GM12878 (cell line): ENCODE results near the gene RPS6KA5. TPM values are rescaled to one million over a fixed set of nuclear protein-coding genes. Genes with fewer than 3 reads are reported as not detected.

Experiments used
- ATAC-seq: fragments of 200-7000 bp; cut with Tn5 transposase; 3 replicates; pipeline ENCODE4 v1.9.1; 2020; ENCODE audit warnings: mild to moderate bottlenecking, moderate library complexity
- BruUV-seq: library from RNA; stranded (reverse); fragments of 400-500 nt; replicated peaks from 2 replicates; lab custom pipeline; 2021; lab: Mats Ljungman, UMichigan
- CTCF ChIA-PET: fragments of 300-600 bp; sonication (Branson Sonifier 250); formaldehyde crosslinking; extraction: SDS; loops from one replicate; lab custom pipeline; 2021; ENCODE audit warnings: inconsistent platforms; lab: Yijun Ruan, JAX
- POLR2A ChIA-PET: fragments of 350-600 bp; formaldehyde crosslinking; extraction: SDS; loops from one replicate; lab custom pipeline; 2021; ENCODE audit warnings: inconsistent platforms; lab: Charles Lee
- RAD21 ChIA-PET: fragments of 300-600 bp; sonication (Branson Sonifier 250); formaldehyde crosslinking; loops from one replicate; lab custom pipeline; 2023; ENCODE audit warnings: antibody characterized with exemption; ENCODE audit not compliant: unreplicated experiment; lab: Charles Lee
- SMC1A ChIA-PET: fragments of 300-600 bp; sonication (Branson Sonifier 250); formaldehyde crosslinking; loops from one replicate; lab custom pipeline; 2023; ENCODE audit not compliant: unreplicated experiment, uncharacterized antibody; lab: Charles Lee
- DNase-seq: peaks from one replicate; pipeline ENCODE4 v3.0.0-alpha.2; 2011; ENCODE audit warnings: low read depth, low spot score
- FAIRE-seq: peaks from 3 replicates; lab custom pipeline; 2011; peaks lifted over from hg19 to GRCh38; lab: Jason Lieb, UNC
- H2AFZ ChIP-seq: 2 replicates; pipeline ENCODE4 v1.6.0; 2011; ENCODE audit warnings: low read depth, low read length, control low read depth; ENCODE audit not compliant: control insufficient read depth
- H3K27ac ChIP-seq: 2 replicates; pipeline ENCODE4 v1.5.1; 2011; ENCODE audit warnings: control low read depth; ENCODE audit not compliant: control insufficient read depth, insufficient read depth
- H3K27me3 ChIP-seq, 2 experiments: replicated peaks in 1 of 2; 2 replicates each; pipeline versions ENCODE4 v1.6.0 to v1.6.1; 2011; ENCODE audit warnings: low read length in 1 of 2; ENCODE audit not compliant: control insufficient read depth in 2 of 2, insufficient read depth in 2 of 2
- H3K36me3 ChIP-seq, 2 experiments: 2 replicates each; pipeline ENCODE4 v1.5.1; 2011; ENCODE audit warnings: low read length in 1 of 2; ENCODE audit not compliant: control insufficient read depth in 2 of 2, insufficient read depth in 2 of 2
- H3K4me1 ChIP-seq: 2 replicates; pipeline ENCODE4 v1.6.1; 2011; ENCODE audit warnings: mild to moderate bottlenecking, low read length, moderate library complexity, mixed read lengths; ENCODE audit not compliant: control insufficient read depth, insufficient read depth
- H3K4me2 ChIP-seq: 2 replicates; pipeline ENCODE4 v1.6.0; 2011; ENCODE audit warnings: control low read depth; ENCODE audit not compliant: control insufficient read depth, insufficient read depth
- H3K4me3 ChIP-seq: fragments of 200-600 bp; sonication (generic); 2 replicates; pipeline ENCODE4 v1.5.1; 2016
- H3K79me2 ChIP-seq: 2 replicates; pipeline ENCODE4 v1.6.0; 2011; ENCODE audit warnings: low read length; ENCODE audit not compliant: control insufficient read depth, insufficient read depth
- H3K9ac ChIP-seq: 2 replicates; pipeline ENCODE4 v1.8.0; 2011; ENCODE audit warnings: low read length, control low read depth, mixed read lengths; ENCODE audit not compliant: control insufficient read depth, insufficient read depth
- H3K9me3 ChIP-seq: replicated peaks from 3 replicates; pipeline ENCODE4 v1.5.1; 2011; ENCODE audit warnings: mild to moderate bottlenecking, low read length; ENCODE audit not compliant: control insufficient read depth, insufficient read depth
- H4K20me1 ChIP-seq: 2 replicates; pipeline ENCODE4 v1.6.0; 2011; ENCODE audit not compliant: control insufficient read depth, insufficient read depth
- E4F1 ChIP-seq: fragments of 450-650 bp; IDR thresholded peaks from 2 replicates; pipeline ENCODE4 v1.6.1; 2018; ENCODE audit warnings: borderline replicate concordance, mild to moderate bottlenecking; ENCODE audit not compliant: partially characterized antibody
- IKZF1 ChIP-seq: fragments of 450-650 bp; conservative IDR thresholded peaks from 2 replicates; pipeline ENCODE4 v1.6.1; 2017; ENCODE audit warnings: antibody characterized with exemption, mild to moderate bottlenecking
- KAT2A ChIP-seq: conservative IDR thresholded peaks from 2 replicates; pipeline ENCODE4 v1.6.1; 2011; ENCODE audit warnings: low read depth, low read length; ENCODE audit not compliant: control insufficient read depth
- MTA2 ChIP-seq: fragments of 450-650 bp; IDR thresholded peaks from 2 replicates; pipeline ENCODE4 v1.6.1; 2016; ENCODE audit warnings: low read depth, mild to moderate bottlenecking, moderate library complexity
- PBX3 ChIP-seq: IDR thresholded peaks from 2 replicates; pipeline ENCODE4 v1.6.1; 2011; ENCODE audit warnings: mild to moderate bottlenecking, low read depth, low read length, moderate library complexity; ENCODE audit not compliant: insufficient replicate concordance
- SMAD5 ChIP-seq: IDR thresholded peaks from 2 replicates; pipeline ENCODE4 v1.6.1; 2016; ENCODE audit warnings: antibody characterized with exemption, low read depth
- SP1 ChIP-seq: IDR thresholded peaks from one replicate; pipeline ENCODE4 v1.6.1; 2011; ENCODE audit warnings: low read depth, low read length
- SRF ChIP-seq, 2 experiments: IDR thresholded peaks; 2 replicates each; pipeline ENCODE4 v1.6.1; 2011; ENCODE audit warnings: low read depth in 2 of 2, low read length in 2 of 2, mild to moderate bottlenecking in 1 of 2, moderate library complexity in 1 of 2
- TBL1XR1 ChIP-seq: IDR thresholded peaks from 2 replicates; pipeline ENCODE4 v1.6.1; 2012; ENCODE audit warnings: low read depth, low read length, improper control_type of control experiment
- ZNF217 ChIP-seq: fragments of 450-650 bp; IDR thresholded peaks from 2 replicates; pipeline ENCODE4 v1.6.1; 2017; ENCODE audit warnings: antibody characterized with exemption, mild to moderate bottlenecking
- WGBS: methylation state at CpG from one replicate; pipeline ENCODE4 v1.1.6; 2016; ENCODE audit warnings: low lambda C conversion rate; ENCODE audit not compliant: insufficient replicate concordance, insufficient coverage; ENCODE audit errors: missing lambda C conversion rate; 5-methylcytosine and 5-hydroxymethylcytosine counted together
- in situ Hi-C: fragments of 300-500 bp; cut with MboI; formaldehyde crosslinking; loops from 9 replicates; pipeline ENCODE4 v1.14.3; 2018; ENCODE audit warnings: mixed read lengths
- intact Hi-C: fragments of 100-400 bp; cut with micrococcal nuclease; formaldehyde crosslinking; loops from one replicate; pipeline ENCODE4 v1.14.2; 2022; ENCODE audit not compliant: unreplicated experiment
- polyA plus RNA-seq, 11 experiments: library from polyadenylated mRNA; depleted of rRNA in 4 of 11; unstranded in 6 of 11; stranded (reverse) in 5 of 11; fragments of >200 nt; fragmentation: Nextera tagmentation in 4 of 11; fragmentation: Illumina TruSeq in 1 of 11; extraction: Ambion mirVana in 4 of 11; extraction: Trizol in 1 of 11; gene quantifications; 1 replicate in 1 of 11; 2 replicates in 10 of 11; pipeline versions ENCODE4 v1.2.1 to v1.2.3, GENCODE V29; 2011 to 2016; ENCODE audit warnings: inconsistent platforms in 2 of 11, missing spikeins in 2 of 11, low read depth in 1 of 11
- total RNA-seq, 4 experiments: library from RNA; depleted of rRNA in 3 of 4; stranded (reverse); fragments of >200 nt in 3 of 4; fragmentation: Illumina TruSeq in 1 of 4; extraction: Trizol in 1 of 4; gene quantifications; 2 replicates each; pipeline versions ENCODE4 v1.2.1 to v1.2.3, GENCODE V29; 2013 to 2021

Gene RPS6KA5
- total and polyA plus RNA-seq, 10 of the 15 experiments (the other 5 are each of a cell fraction or from before 2014, with no cell fraction given) = 1.4 to 7.0 (median 3.7) TPM

DNA sequence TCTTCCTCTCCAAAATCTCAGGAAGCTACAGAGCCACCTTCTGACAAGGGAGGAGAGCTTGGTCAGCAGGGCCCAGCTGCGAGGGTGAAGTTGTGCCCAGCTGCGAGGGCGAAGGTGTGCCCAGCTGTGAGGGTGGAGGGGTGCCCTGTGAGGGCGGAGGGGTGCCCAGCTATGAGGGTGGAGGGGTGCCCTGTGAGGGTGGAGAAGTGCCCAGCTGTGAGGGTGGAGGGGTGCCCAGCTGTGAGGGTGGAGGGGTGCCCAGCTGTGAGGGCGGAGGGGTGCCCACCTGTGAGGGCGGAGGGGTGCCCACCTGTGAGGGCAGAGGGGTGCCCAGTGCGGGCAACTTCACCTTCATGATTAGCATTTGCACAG is 223.8 kb downstream of the RPS6KA5 start:
- ChIA-PET POLR2A (no interaction called here), CTCF (interaction anchor here (1.2 kb wide), 1 partner anchor 78 kb away, joined by 5 read pairs; no protein-coding TSS in a partner anchor), RAD21 (no interaction called here), SMC1A (interaction anchor here (1.0 kb wide), 1 partner anchor 11 kb away, joined by 4 read pairs; no protein-coding TSS in a partner anchor)
- no peaks in the 10 kb centered on the region for H4K20me1 ChIP-seq
- no peak for FAIRE-seq
- in situ Hi-C loops (no loop called here), intact Hi-C loops (no loop called here)
- H2AFZ ChIP-seq = no peak overlapping the region
- no peak overlapping the region for H3K27ac ChIP-seq
- H3K9ac ChIP-seq = no peak overlapping the region
- 33% methylated on average over 7 of the region's 7 CpGs for WGBS
- H3K9me3 ChIP-seq = no peaks in the 10 kb centered on the region; the same call in 2 of the 3 replicates
- DNase-seq = no peak
- no peaks in the 10 kb centered on the region for H3K79me2 ChIP-seq
- H3K4me3 ChIP-seq = no peak overlapping the region
- BruUV-seq = no TSS peak
- TF ChIP-seq ZNF217 (no peak), E4F1 (no peak), PBX3 (no peak), IKZF1 (no peak), SRF (IDR thresholded peaks at IDR 0.05; ENCODE audit: low read depth in 2 of 2, low read length in 2 of 2) (no peak), SMAD5 (no peak), KAT2A (no peak), TBL1XR1 (no peak), SP1 (no peak), MTA2 (no peak)
- ATAC-seq = no peak; the same call in 1 of the 3 replicates
- H3K4me2 ChIP-seq = no peak overlapping the region
- H3K27me3 ChIP-seq = no peaks in the 10 kb centered on the region
- H3K36me3 ChIP-seq = no peaks in the 10 kb centered on the region
- H3K4me1 ChIP-seq = no peaks in the 10 kb centered on the region
